OCI-LY1 (cell line): ENCODE measurements around the gene METTL2B.

ENCODE experiments used
- EZH2 ChIP-seq: fragments of 200-600 bp; sonication (generic), shearing (Covaris generic); IDR thresholded peaks from 2 replicates; pipeline ENCODE4 v1.8.0; 2017; ENCODE audit warnings: borderline replicate concordance, mixed run types, mild to moderate bottlenecking, antibody characterized with exemption, low read length, moderate library complexity, mixed read lengths
- TF ChIP-seq, protein P1 (sequence below): fragments of 200-600 bp; sonication (generic), shearing (Covaris generic); IDR thresholded peaks from 2 replicates; pipeline ENCODE4 v1.5.1; 2017; ENCODE audit warnings: mild to moderate bottlenecking, antibody characterized with exemption, low read length, moderate library complexity, mixed read lengths

GRCh38 chr7:128434413-128435326, 41.9 kb upstream of the METTL2B start:
- TF ChIP-seq, protein P1, sequence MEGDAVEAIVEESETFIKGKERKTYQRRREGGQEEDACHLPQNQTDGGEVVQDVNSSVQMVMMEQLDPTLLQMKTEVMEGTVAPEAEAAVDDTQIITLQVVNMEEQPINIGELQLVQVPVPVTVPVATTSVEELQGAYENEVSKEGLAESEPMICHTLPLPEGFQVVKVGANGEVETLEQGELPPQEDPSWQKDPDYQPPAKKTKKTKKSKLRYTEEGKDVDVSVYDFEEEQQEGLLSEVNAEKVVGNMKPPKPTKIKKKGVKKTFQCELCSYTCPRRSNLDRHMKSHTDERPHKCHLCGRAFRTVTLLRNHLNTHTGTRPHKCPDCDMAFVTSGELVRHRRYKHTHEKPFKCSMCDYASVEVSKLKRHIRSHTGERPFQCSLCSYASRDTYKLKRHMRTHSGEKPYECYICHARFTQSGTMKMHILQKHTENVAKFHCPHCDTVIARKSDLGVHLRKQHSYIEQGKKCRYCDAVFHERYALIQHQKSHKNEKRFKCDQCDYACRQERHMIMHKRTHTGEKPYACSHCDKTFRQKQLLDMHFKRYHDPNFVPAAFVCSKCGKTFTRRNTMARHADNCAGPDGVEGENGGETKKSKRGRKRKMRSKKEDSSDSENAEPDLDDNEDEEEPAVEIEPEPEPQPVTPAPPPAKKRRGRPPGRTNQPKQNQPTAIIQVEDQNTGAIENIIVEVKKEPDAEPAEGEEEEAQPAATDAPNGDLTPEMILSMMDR = no peak
- no peak for TF ChIP-seq EZH2
